Neuronal stem cell (in vitro differentiated cells): ENCODE measurements around the gene BTF3L4.

Source experiments
- DNase-seq: peaks from one replicate; pipeline ENCODE4 v3.0.0-alpha.2; 2013; ENCODE audit warnings: low spot score
- H2AFZ ChIP-seq: one replicate; pipeline ENCODE4 v1.6.1; 2013; ENCODE audit warnings: mild to moderate bottlenecking, low read length, inconsistent platforms
- H2AK5ac ChIP-seq: 2 replicates; pipeline ENCODE4 v1.6.1; 2013; ENCODE audit warnings: low read depth, mild to moderate bottlenecking, inconsistent platforms, low read length, moderate library complexity, mixed read lengths
- H2BK120ac ChIP-seq: 2 replicates; pipeline ENCODE4 v1.6.1; 2013; ENCODE audit warnings: low read depth, mild to moderate bottlenecking, inconsistent platforms, low read length, moderate library complexity, mixed read lengths
- H2BK12ac ChIP-seq: one replicate; pipeline ENCODE4 v1.6.1; 2013; ENCODE audit warnings: low read length, inconsistent platforms
- H2BK15ac ChIP-seq: 2 replicates; pipeline ENCODE4 v1.6.1; 2013; ENCODE audit warnings: mild to moderate bottlenecking, low read length, inconsistent platforms, mixed read lengths
- H2BK5ac ChIP-seq: one replicate; pipeline ENCODE4 v1.6.1; 2013; ENCODE audit warnings: inconsistent platforms, mild to moderate bottlenecking, low read length, moderate library complexity
- H3K14ac ChIP-seq: one replicate; pipeline ENCODE4 v1.6.1; 2013; ENCODE audit warnings: low read length, inconsistent platforms
- H3K18ac ChIP-seq: 2 replicates; pipeline ENCODE4 v1.6.1; 2013; ENCODE audit warnings: low read length, inconsistent platforms
- H3K23ac ChIP-seq: 2 replicates; pipeline ENCODE4 v1.6.1; 2013; ENCODE audit warnings: low read depth, mild to moderate bottlenecking, mixed read lengths, low read length, inconsistent platforms; ENCODE audit not compliant: poor library complexity
- H3K27ac ChIP-seq: replicated peaks from 3 replicates; pipeline ENCODE4 v1.5.1; 2013; ENCODE audit warnings: low read length, inconsistent platforms
- H3K27me3 ChIP-seq, 3 experiments: 2 replicates each; pipeline ENCODE4 v1.6.1; 2013; ENCODE audit warnings: low read length in 3 of 3, mild to moderate bottlenecking in 2 of 3, inconsistent platforms in 1 of 3, low read depth in 1 of 3, mixed read lengths in 1 of 3, moderate library complexity in 1 of 3; ENCODE audit not compliant: control insufficient read depth in 3 of 3, insufficient read depth in 3 of 3
- H3K36me3 ChIP-seq, 2 donors: replicated peaks in 1 of 2; 2 replicates each; pipeline ENCODE4 v1.6.1; 2013; ENCODE audit warnings: low read length in 2 of 2; ENCODE audit not compliant: control insufficient read depth in 2 of 2, insufficient read depth in 2 of 2
- H3K4ac ChIP-seq: 2 replicates; pipeline ENCODE4 v1.6.1; 2013; ENCODE audit warnings: inconsistent platforms, mild to moderate bottlenecking, low read length, moderate library complexity
- H3K4me1 ChIP-seq, 2 donors: 1 replicate in 1 of 2; 2 replicates in 1 of 2; pipeline ENCODE4 v1.6.1; 2013; ENCODE audit warnings: low read length in 2 of 2, low read depth in 1 of 2; ENCODE audit not compliant: control insufficient read depth in 2 of 2, insufficient read depth in 1 of 2
- H3K4me2 ChIP-seq: one replicate; pipeline ENCODE4 v1.6.1; 2013; ENCODE audit warnings: mild to moderate bottlenecking, low read length, inconsistent platforms; ENCODE audit not compliant: insufficient read depth, poor library complexity, severe bottlenecking
- H3K4me3 ChIP-seq, 2 donors: 2 replicates each; pipeline ENCODE4 v1.5.1; 2013; ENCODE audit warnings: low read length in 2 of 2, mild to moderate bottlenecking in 2 of 2, inconsistent platforms in 1 of 2, moderate library complexity in 1 of 2
- H3K79me1 ChIP-seq: one replicate; pipeline ENCODE4 v1.6.1; 2013; ENCODE audit warnings: low read depth, mild to moderate bottlenecking, inconsistent platforms, low read length, moderate library complexity
- H3K9ac ChIP-seq: one replicate; pipeline ENCODE4 v1.6.1; 2013; ENCODE audit warnings: mild to moderate bottlenecking, low read depth, low read length, inconsistent platforms; ENCODE audit not compliant: poor library complexity
- H3K9me3 ChIP-seq, 2 donors: replicated peaks in 1 of 2; 2 replicates each; pipeline versions ENCODE3 to v1.6.1; 2013; ENCODE audit warnings: low read length in 2 of 2, mild to moderate bottlenecking in 2 of 2, inconsistent platforms in 1 of 2, low read depth in 1 of 2, mixed read lengths in 1 of 2, moderate library complexity in 1 of 2; ENCODE audit not compliant: control insufficient read depth in 2 of 2, insufficient read depth in 1 of 2
- H4K8ac ChIP-seq: one replicate; pipeline ENCODE4 v1.6.1; 2013; ENCODE audit warnings: low read depth, mild to moderate bottlenecking, inconsistent platforms, low read length, moderate library complexity
- H4K91ac ChIP-seq: one replicate; pipeline ENCODE4 v1.6.1; 2013; ENCODE audit warnings: low read length, low read depth, mild to moderate bottlenecking, inconsistent platforms; ENCODE audit not compliant: poor library complexity
- WGBS, 2 donors: extraction: QIAGEN DNeasy Blood & Tissue Kit; methylation state at CpG; one replicate each; pipeline ENCODE4 v1.1.7; 2013; ENCODE audit warnings: missing lambda C conversion rate in 2 of 2, mixed read lengths in 1 of 2; ENCODE audit not compliant: insufficient read length in 2 of 2, insufficient replicate concordance in 1 of 2; ENCODE audit errors: extremely low coverage in 2 of 2; 5-methylcytosine and 5-hydroxymethylcytosine counted together

Gene BTF3L4

GRCh38 chr1:52032124-52032784 is 23.8 kb upstream of the BTF3L4 start:
- Histone ChIP-seq H3K27ac (no peak overlapping the region), H2AFZ (no peak overlapping the region), H3K36me3 (peaks cover 5 to 40% of the 10 kb centered on the region in 2 donors), H3K4ac (no peak overlapping the region), H3K14ac (no peak overlapping the region), H3K79me1 (peaks cover 11% of the 10 kb centered on the region), H4K91ac (no peak overlapping the region), H3K4me1 (peaks cover 8 to 9% of the 10 kb centered on the region in 2 donors), H3K4me2 (peak overlapping the region; percentile 85), H2BK5ac (no peak overlapping the region), H3K9me3 (no peaks in the 10 kb centered on the region), H2AK5ac (no peak overlapping the region), H3K18ac (no peak overlapping the region), H4K8ac (no peak overlapping the region), H3K4me3 (peak overlapping the region; percentile 80 to 90), H2BK120ac (no peak overlapping the region), H3K27me3 (no peaks in the 10 kb centered on the region), H2BK12ac (no peak overlapping the region), H3K9ac (peak overlapping the region; percentile 53), H2BK15ac (no peak overlapping the region), H3K23ac (no peak overlapping the region)
- no CpG with 5 or more reads among the region's 5 CpGs for WGBS, 2 donors
- no peak for DNase-seq

GRCh38 chr1:52032785-52033131 is 23.3 kb upstream of the BTF3L4 start:
- Histone ChIP-seq H3K23ac (peak overlapping the region; percentile 45), H2AFZ (peak overlapping the region; percentile 80), H2BK15ac (no peak overlapping the region), H3K18ac (no peak overlapping the region), H3K14ac (no peak overlapping the region), H3K4me2 (peak overlapping the region; percentile 85), H4K8ac (no peak overlapping the region), H2BK120ac (no peak overlapping the region), H3K4me3 (peak overlapping the region; percentile 80 to 90), H3K4me1 (peaks cover 8 to 9% of the 10 kb centered on the region in 2 donors), H3K4ac (no peak overlapping the region), H2AK5ac (peak overlapping the region; percentile 78), H3K79me1 (peaks cover 11% of the 10 kb centered on the region), H3K27ac (no peak overlapping the region), H3K9me3 (no peaks in the 10 kb centered on the region), H3K9ac (peak overlapping the region; percentile 53), H2BK5ac (peak overlapping the region; percentile 55), H4K91ac (no peak overlapping the region), H2BK12ac (no peak overlapping the region), H3K36me3 (peaks cover 7 to 42% of the 10 kb centered on the region in 2 donors), H3K27me3 (no peaks in the 10 kb centered on the region)
- no CpG with 5 or more reads among the region's 24 CpGs for WGBS, 2 donors
- DNase-seq = no peak

GRCh38 chr1:52033190-52034049 is 22.7 kb upstream of the BTF3L4 start, which contains the start of gene KTI12:
Gene KTI12 (minus strand): TSS chr1:52033810. CDS start chr1:52033761, 49 bp downstream.
- H3K4ac ChIP-seq = peak within 1 kb of the TSS; percentile 24
- H2BK12ac ChIP-seq = no peak within 1 kb of the TSS
- no peak within 1 kb of the TSS for H2BK15ac ChIP-seq
- H4K91ac ChIP-seq = no peak within 1 kb of the TSS
- H3K14ac ChIP-seq = no peak within 1 kb of the TSS
- peak within 1 kb of the TSS; percentile 80 for H2AFZ ChIP-seq
- peaks cover 11% of the 10 kb centered on the region for H3K79me1 ChIP-seq
- no peaks in the 10 kb centered on the region for H3K27me3 ChIP-seq
- H2BK5ac ChIP-seq = peak within 1 kb of the TSS; percentile 55
- H2AK5ac ChIP-seq = peak within 1 kb of the TSS; percentile 78
- H3K23ac ChIP-seq = peak within 1 kb of the TSS; percentile 98
- peak within 1 kb of the TSS; percentile 85 for H3K4me2 ChIP-seq
- peak within 1 kb of the TSS; percentile 98 for H3K9ac ChIP-seq
- peaks cover 7 to 42% of the 10 kb centered on the region in 2 donors for H3K36me3 ChIP-seq
- no peak within 1 kb of the TSS for H4K8ac ChIP-seq
- H3K18ac ChIP-seq = peak within 1 kb of the TSS; percentile 97
- H3K4me1 ChIP-seq = peaks cover 8 to 9% of the 10 kb centered on the region in 2 donors
- no peak within 1 kb of the TSS for H3K27ac ChIP-seq
- H2BK120ac ChIP-seq = peak within 1 kb of the TSS; percentile 44
- no peaks in the 10 kb centered on the region for H3K9me3 ChIP-seq
- DNase-seq = peak; percentile 72
- no CpG with 5 or more reads among the region's 78 CpGs for WGBS, 2 donors
- peak within 1 kb of the TSS; percentile 80 to 90 for H3K4me3 ChIP-seq

GRCh38 chr1:52034050-52034384 is 22.1 kb upstream of the BTF3L4 start:
- no peak overlapping the region for H4K91ac ChIP-seq
- H2AK5ac ChIP-seq = no peak overlapping the region
- no peak overlapping the region for H3K18ac ChIP-seq
- H3K27ac ChIP-seq = no peak overlapping the region
- no peaks in the 10 kb centered on the region for H3K9me3 ChIP-seq
- H2BK12ac ChIP-seq = no peak overlapping the region
- H3K4me1 ChIP-seq = peaks cover 8 to 9% of the 10 kb centered on the region in 2 donors
- WGBS, 2 donors = no CpG with 5 or more reads among the region's 2 CpGs
- H2BK5ac ChIP-seq = no peak overlapping the region
- no peak overlapping the region for H3K23ac ChIP-seq
- peaks cover 7 to 48% of the 10 kb centered on the region in 2 donors for H3K36me3 ChIP-seq
- no peak overlapping the region for H2BK120ac ChIP-seq
- H3K14ac ChIP-seq = no peak overlapping the region
- no peak overlapping the region for H3K4ac ChIP-seq
- H2BK15ac ChIP-seq = no peak overlapping the region
- H3K4me3 ChIP-seq = peak overlapping the region in 1 of 2 donors; percentile 80
- no peak overlapping the region for H3K4me2 ChIP-seq
- no peaks in the 10 kb centered on the region for H3K27me3 ChIP-seq
- peaks cover 11% of the 10 kb centered on the region for H3K79me1 ChIP-seq
- peak overlapping the region; percentile 80 for H2AFZ ChIP-seq
- H3K9ac ChIP-seq = no peak overlapping the region
- DNase-seq = no peak
- no peak overlapping the region for H4K8ac ChIP-seq
